Esophagus muscularis mucosa (tissue), 4 donors: Measurements from ENCODE around the gene POLR2E. TPM values are rescaled to one million over a fixed set of nuclear protein-coding genes. Genes with fewer than 3 reads are reported as not detected.
"Not testable (repeated sequence)": the region's sequence is repeated elsewhere in the genome, so short reads cannot be mapped to it uniquely, and the experiment has no call there.

Experiments used
- DNase-seq: peaks from one replicate; pipeline ENCODE4 v3.0.0-alpha.2; 2017; ENCODE audit errors: extremely low spot score
- H3K27ac ChIP-seq, 4 donors: fragments of 200-600 bp; sonication (generic); replicated peaks in 1 of 4; 1 replicate in 3 of 4; 2 replicates in 1 of 4; pipeline ENCODE4 v1.5.1; 2016 to 2019; ENCODE audit warnings: mild to moderate bottlenecking in 1 of 4
- H3K27me3 ChIP-seq, 4 donors: fragments of 200-600 bp; sonication (generic); one replicate each; pipeline versions ENCODE4 v1.5.1 to v1.6.0; 2016 to 2019
- H3K36me3 ChIP-seq, 4 donors: fragments of 200-600 bp; sonication (generic); one replicate each; pipeline ENCODE4 v1.5.1; 2016 to 2019
- H3K4me1 ChIP-seq, 4 donors: fragments of 200-600 bp; sonication (generic); one replicate each; pipeline ENCODE4 v1.5.1; 2016 to 2019
- H3K4me3 ChIP-seq, 4 donors: fragments of 200-600 bp; sonication (generic); 1 replicate in 2 of 4; 2 replicates in 2 of 4; pipeline ENCODE4 v1.5.1; 2016 to 2019; ENCODE audit warnings: mild to moderate bottlenecking in 4 of 4, moderate library complexity in 1 of 4
- H3K9me3 ChIP-seq, 4 donors: fragments of 200-600 bp; sonication (generic); 1 replicate in 3 of 4; 2 replicates in 1 of 4; pipeline ENCODE4 v1.5.1; 2016 to 2019
- CTCF ChIP-seq, 3 experiments: fragments of 200-600 bp in 2 of 3; fragments of 450-650 bp in 1 of 3; sonication (generic) in 2 of 3; IDR thresholded peaks; one replicate each; pipeline ENCODE4 v1.5.1; 2017 to 2019; ENCODE audit warnings: antibody characterized with exemption in 3 of 3, mild to moderate bottlenecking in 2 of 3, moderate library complexity in 1 of 3
- EP300 ChIP-seq: sonication (generic); formaldehyde crosslinking; IDR thresholded peaks from one replicate; pipeline ENCODE4 v1.6.1; 2017; ENCODE audit warnings: antibody characterized with exemption
- POLR2A ChIP-seq: fragments of 450-650 bp; IDR thresholded peaks from one replicate; pipeline ENCODE4 v1.6.1; 2017; ENCODE audit warnings: antibody characterized with exemption, moderate library complexity, mild to moderate bottlenecking, low read depth
- POLR2AphosphoS5 ChIP-seq, 2 donors: sonication (generic); formaldehyde crosslinking; IDR thresholded peaks; one replicate each; pipeline ENCODE4 v1.6.1; 2017; ENCODE audit warnings: antibody characterized with exemption in 2 of 2
- WGBS: methylation state at CpG from one replicate; pipeline ENCODE4 v1.1.5; 2018; 5-methylcytosine and 5-hydroxymethylcytosine counted together
- intact Hi-C: fragments of 100-400 bp; cut with DNase I; formaldehyde crosslinking; loops from one replicate; pipeline ENCODE4 v1.15.1; 2023
- total RNA-seq, 4 donors: library from RNA; depleted of rRNA; stranded (reverse); fragments of >200 nt; gene quantifications; one replicate each; pipeline versions ENCODE4 v1.1.0 to v1.2.1, GENCODE V29; 2016

The POLR2E gene
- total RNA-seq, 4 donors from 2014 or later, result 96.8 to 198 (median 135) TPM

DNA sequence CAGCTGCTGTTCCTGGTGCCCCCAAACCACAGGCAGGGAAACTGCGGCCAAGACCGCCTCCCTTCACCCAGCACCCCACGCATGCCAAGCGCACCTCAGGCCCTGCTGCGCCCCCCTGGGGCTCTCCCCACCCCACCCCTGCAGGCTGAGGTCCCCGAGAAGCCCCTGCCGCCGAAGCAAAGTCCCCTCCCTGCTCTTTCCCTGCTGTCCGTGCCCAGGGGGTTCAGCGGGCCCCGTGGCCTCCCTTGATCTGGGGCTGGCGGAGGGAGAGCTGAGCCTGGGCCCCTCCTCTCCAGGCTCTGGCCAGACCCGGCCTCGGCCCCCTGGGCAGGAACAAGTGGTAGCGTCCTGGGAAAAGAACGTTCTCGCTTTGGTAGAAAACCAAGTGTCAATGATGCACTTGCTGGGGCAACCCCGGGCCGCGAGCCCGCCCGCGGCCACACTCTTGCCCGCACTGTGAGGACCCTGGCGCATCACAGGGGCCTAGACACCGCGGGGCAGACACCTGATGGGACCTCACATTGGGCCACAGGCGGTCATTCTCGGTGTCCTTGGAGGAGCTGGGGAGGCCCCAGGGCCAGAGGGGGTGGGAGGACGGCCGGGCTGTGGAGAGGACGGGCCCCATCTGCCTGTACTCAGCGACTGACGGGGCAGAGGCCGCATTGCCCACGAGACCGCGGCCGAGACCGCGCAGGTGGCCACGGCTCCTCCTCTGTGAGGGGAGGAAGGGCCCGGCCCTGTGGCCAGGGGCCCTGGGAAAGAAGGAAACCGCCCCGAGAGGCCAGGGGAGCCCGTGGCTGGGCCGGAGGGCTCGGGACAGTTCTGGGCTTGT lies 37.6 kb upstream of the POLR2E start:
- WGBS, result 87% methylated on average over 15 of the region's 48 CpGs
- no peak for DNase-seq
- Histone ChIP-seq H3K36me3 (peaks cover 0 to 28% (median 5%) of the 10 kb centered on the region in 4 donors), H3K9me3 (no peaks in the 10 kb centered on the region), H3K27me3 (no peaks in the 10 kb centered on the region), H3K27ac (peak overlapping the region; percentile 84 to 94 (median 85)), H3K4me3 (peak overlapping the region; percentile 63 to 80 (median 69)), H3K4me1 (peaks cover 58 to 91% (median 83%) of the 10 kb centered on the region in 4 donors)
- TF ChIP-seq POLR2A, result no peak
- TF ChIP-seq POLR2AphosphoS5 (IDR thresholded peaks at IDR 0.05), result no peak
- no peak for TF ChIP-seq CTCF (IDR thresholded peaks at IDR 0.05)
- no peak for TF ChIP-seq EP300
- intact Hi-C loops, result no loop called here

DNA sequence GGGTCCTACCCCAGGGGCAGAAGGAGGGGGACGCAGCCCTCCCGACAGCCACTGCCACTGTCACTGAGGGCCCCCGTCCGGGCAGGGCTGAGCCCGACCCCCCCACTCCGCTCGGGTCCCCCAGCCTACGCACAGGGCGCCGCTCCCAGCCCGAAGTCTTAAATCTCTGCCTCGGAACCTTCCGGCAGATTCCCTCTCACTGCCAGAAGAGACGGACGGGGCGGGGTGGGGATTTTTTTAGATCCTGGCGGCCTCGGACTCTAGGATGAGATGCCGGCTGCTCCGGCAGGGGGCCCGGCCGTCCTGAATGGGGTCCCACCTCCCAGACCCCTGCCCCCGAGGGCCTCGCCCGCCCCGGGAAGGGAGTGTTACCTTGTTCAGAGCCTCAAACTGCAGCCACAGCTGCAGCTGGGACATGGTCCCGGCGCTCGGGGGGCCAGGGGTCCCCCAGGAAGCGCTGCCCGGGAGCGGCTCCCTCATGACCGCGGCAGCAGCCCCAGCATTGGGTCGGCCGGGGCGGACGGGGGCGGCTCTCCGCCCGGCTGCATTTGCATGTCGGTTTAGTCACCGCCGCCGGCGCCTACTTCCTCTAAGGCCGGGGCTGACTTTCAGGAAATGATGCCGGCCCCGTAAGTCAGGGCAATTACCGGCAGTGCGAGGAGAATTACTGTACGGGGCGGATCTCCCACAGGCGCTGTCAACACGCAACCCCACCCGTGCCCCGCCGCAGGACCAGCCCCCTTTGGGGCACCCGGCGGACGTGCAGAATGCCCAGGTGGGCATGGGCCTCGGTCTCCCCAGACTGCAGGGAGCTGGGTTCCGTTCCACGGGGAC lies 36.8 kb upstream of the POLR2E start:
- intact Hi-C loops, result no loop called here
- peak; percentile 73 for TF ChIP-seq POLR2AphosphoS5 (IDR thresholded peaks at IDR 0.05)
- TF ChIP-seq POLR2A, result no peak
- peak; percentile 97 for TF ChIP-seq EP300
- TF ChIP-seq CTCF (IDR thresholded peaks at IDR 0.05), result peak; percentile 4 to 30 (median 7)
- H3K9me3 ChIP-seq, result no peaks in the 10 kb centered on the region
- 4% methylated on average over 9 of the region's 64 CpGs for WGBS
- peak overlapping the region; percentile 84 to 94 (median 85) for H3K27ac ChIP-seq
- H3K4me3 ChIP-seq, result peak overlapping the region; percentile 63 to 80 (median 69)
- no peaks in the 10 kb centered on the region for H3K27me3 ChIP-seq
- H3K4me1 ChIP-seq, result peaks cover 58 to 95% (median 87%) of the 10 kb centered on the region in 4 donors
- peak; percentile 98 for DNase-seq
- H3K36me3 ChIP-seq, result peaks cover 0 to 36% (median 13%) of the 10 kb centered on the region in 4 donors

DNA sequence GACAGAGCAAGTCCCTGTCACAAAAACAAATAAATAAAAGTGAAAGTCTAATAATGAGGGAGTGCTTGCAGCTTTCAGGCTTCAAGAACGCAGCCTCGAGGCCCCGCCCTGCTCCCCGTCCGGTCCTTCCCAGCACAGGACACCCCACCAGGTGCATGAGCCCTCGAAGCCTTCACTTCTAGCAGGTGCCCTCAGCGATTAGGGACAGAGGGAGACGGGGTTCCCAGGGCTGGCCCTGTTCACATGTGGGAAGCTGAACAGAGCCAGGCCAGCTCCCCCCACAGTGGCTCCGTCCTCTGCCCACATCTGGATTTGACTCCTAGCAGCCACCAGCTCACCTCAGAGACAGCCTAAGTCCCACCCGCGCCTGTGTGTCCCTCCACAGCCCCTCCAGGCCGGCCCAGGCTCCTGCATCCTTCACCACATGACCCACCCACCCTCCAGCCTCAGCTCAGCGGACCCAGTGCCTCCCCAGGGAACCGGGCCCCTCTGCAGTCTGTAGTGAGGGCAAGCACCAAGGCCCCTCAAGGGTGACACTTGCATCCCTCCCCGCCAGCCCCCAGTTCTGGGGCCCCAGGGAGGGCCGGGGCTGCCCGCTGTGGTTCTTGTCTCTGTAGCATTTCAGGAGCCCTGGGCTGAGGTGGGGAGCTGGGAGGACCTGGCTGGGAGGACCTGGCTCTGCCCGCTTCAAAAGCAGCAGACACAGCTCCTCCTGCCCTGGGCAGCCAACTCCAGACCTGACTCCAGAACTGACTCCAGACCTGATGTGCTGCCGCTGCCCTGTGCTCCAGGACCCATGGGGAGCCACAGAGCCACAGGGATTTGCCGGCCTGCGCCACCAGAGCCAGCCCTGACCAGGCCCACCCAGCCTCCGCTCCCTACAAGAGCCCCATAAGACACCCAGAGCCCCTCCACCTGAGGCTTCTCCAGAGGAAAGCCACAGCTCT lies 35.9 kb upstream of the POLR2E start:
- Histone ChIP-seq H3K36me3 (peaks cover 5 to 42% (median 22%) of the 10 kb centered on the region in 4 donors), H3K27me3 (no peaks in the 10 kb centered on the region), H3K4me1 (peaks cover 49 to 89% (median 87%) of the 10 kb centered on the region in 4 donors), H3K4me3 (peak overlapping the region; percentile 63 to 80 (median 69)), H3K9me3 (no peaks in the 10 kb centered on the region), H3K27ac (peak overlapping the region; percentile 84 to 94 (median 85))
- TF ChIP-seq POLR2A, result no peak
- TF ChIP-seq CTCF (IDR thresholded peaks at IDR 0.05), result no peak
- no peak for TF ChIP-seq EP300
- TF ChIP-seq POLR2AphosphoS5 (IDR thresholded peaks at IDR 0.05), result no peak
- DNase-seq, result no peak
- intact Hi-C loops, result no loop called here
- 53% methylated on average over 15 of the region's 22 CpGs for WGBS

DNA sequence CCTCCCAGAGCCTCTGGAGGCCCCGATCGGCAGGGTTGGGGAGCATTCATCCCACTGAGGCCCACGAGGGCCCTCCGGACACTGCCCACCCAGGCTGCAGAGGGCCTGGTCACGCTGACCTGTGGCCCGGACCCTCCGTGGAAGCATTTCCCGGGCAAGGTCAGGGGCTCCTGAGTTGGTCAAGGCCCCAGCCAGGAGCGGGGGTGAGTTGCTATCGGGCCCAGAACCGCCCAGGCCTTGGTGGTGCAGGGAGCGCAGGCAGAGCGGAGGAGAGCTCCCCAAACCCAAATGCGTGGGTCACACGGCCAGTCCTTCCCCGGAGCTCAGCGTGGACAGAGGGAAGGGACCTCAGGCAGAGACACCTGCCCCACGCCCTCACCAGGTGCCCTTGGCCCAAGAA lies 34.4 kb upstream of the POLR2E start:
- peaks cover 35 to 78% (median 77%) of the 10 kb centered on the region in 4 donors for H3K4me1 ChIP-seq
- peaks cover 5 to 50% (median 35%) of the 10 kb centered on the region in 4 donors for H3K36me3 ChIP-seq
- no peak for DNase-seq
- H3K4me3 ChIP-seq, result peak overlapping the region in 1 of 4 donors; percentile 80
- no peaks in the 10 kb centered on the region for H3K27me3 ChIP-seq
- no peaks in the 10 kb centered on the region for H3K9me3 ChIP-seq
- H3K27ac ChIP-seq, result no peak overlapping the region
- TF ChIP-seq POLR2A (no peak), POLR2AphosphoS5 (IDR thresholded peaks at IDR 0.05) (no peak), CTCF (IDR thresholded peaks at IDR 0.05) (no peak), EP300 (no peak)
- 100% methylated on average over 3 of the region's 18 CpGs for WGBS
- intact Hi-C loops, result no loop called here

DNA sequence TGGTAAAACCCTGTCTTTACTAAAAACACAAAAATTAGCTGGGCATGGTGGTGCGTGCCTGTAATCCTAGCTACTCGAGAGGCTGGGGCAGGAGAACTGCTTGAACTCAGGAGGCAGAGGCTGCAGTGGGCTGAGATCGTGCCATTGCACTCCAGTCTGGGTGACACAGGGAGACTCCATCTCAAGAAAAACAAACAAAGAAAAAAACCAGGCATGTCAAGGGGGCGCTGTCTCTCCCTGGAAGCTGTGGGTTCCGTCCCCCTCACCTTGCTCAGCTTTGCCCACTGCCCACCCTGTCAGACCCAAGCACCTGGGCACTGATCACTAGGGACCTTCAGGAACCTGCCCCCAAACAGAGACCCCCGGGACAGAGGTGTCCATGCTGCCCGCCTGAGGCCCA lies 33.9 kb upstream of the POLR2E start:
- intact Hi-C loops, H3K4me3 ChIP-seq: not testable (repeated sequence)

More for the DNA sequence above, 33.9 kb upstream of the POLR2E start:
- H3K27me3 ChIP-seq, H3K9me3 ChIP-seq, H3K27ac ChIP-seq, DNase-seq: not testable (repeated sequence)
- Histone ChIP-seq H3K36me3 (peaks cover 5 to 54% (median 39%) of the 10 kb centered on the region in 4 donors), H3K4me1 (peaks cover 34 to 78% (median 77%) of the 10 kb centered on the region in 4 donors)
- WGBS, result 93% methylated on average over 7 of the region's 7 CpGs
